Left colon (tissue), 2 donors: ENCODE results near the gene SYT3. TPM values are rescaled to one million over a fixed set of nuclear protein-coding genes. Genes with fewer than 3 reads are reported as not detected.

ENCODE experiments used
- ATAC-seq: fragments of 200-7000 bp; cut with Tn5 transposase; one replicate; pipeline ENCODE4 v1.9.1; 2020; ENCODE audit warnings: mild to moderate bottlenecking, moderate library complexity
- DNase-seq, 2 donors: peaks; one replicate each; pipeline ENCODE4 v3.0.0-alpha.2; 2020
- intact Hi-C, 2 donors: fragments of 100-400 bp; cut with DNase I in 1 of 2; cut with micrococcal nuclease in 1 of 2; formaldehyde crosslinking; loops; one replicate each; pipeline versions ENCODE4 v1.11.2 to v1.14.0; 2022; cut with DNase I, micrococcal nuclease
- total RNA-seq, 2 donors: library from RNA; stranded (reverse); fragmentation: NEBNext Ultra II Directional; extraction: Animal tissue kit (Norgen Biotek cat#: 25700); gene quantifications; one replicate each; pipeline ENCODE4 v1.2.1, GENCODE V29; 2021
- donor health status: DM: no; HTN: no; CAD: no.
- donor health status: DM: yes; HTN: yes; CAD: no.

The SYT3 gene
- total RNA-seq, 2 donors from 2014 or later: not detected

DNA sequence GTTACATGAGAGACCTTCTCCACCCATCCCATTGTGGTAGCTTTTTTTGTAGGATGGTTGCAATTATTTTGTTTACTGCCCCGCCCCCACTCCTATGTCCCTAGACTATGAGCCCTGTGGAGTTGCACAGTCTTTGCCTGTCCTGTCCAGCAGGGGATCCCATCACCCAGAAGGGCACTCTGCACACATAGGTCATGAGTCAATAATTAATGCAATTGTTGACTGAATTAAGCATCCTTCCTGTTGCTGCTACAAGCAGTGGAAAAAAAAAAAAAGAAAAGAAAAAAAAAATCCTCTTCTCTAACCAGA is 23.8 kb upstream of the SYT3 start:
- DNase-seq (no peak), ATAC-seq (no peak)
- intact Hi-C loops: no loop called here

DNA sequence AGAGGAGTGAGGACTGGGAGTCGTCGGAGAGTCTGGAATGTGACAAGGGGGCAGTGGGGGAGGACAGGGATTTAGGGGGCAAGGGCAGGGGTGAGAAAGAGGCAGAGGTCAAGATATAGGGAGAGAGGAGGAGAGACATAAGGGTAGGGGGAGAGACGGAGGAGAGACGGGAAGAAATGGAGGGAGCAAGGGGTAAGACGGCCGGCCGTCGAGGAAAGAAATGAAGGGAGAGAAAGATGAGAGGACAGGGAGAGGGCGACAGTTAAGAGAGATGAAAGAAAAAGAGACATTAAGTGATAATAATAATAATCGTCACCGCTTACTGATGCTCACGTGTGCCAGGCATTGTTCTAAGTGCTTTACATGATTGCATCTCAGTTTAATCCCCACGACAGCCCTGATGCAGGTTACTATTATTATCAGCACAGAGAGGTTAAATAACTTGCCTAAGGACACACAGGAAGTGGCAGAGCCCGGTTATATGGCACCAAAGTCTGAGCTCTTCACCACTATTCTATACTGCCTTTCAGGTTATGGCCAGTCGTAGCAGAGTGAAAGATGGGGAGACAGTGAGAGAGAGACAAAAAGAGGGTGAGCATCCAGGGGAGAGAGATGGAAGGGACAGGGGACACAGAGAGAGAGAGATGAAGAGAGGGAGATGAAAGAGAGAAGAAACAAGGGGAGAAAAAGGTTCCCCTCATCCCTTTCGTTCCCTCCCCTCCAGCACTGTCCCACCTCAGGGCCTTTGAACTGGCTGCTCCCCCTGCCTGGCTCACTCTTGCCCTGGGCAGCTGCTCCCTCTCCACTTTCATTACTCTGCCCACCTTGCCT is 23.2 kb upstream of the SYT3 start:
- DNase-seq: no peak
- intact Hi-C loops: no loop called here
- ATAC-seq: no peak

DNA sequence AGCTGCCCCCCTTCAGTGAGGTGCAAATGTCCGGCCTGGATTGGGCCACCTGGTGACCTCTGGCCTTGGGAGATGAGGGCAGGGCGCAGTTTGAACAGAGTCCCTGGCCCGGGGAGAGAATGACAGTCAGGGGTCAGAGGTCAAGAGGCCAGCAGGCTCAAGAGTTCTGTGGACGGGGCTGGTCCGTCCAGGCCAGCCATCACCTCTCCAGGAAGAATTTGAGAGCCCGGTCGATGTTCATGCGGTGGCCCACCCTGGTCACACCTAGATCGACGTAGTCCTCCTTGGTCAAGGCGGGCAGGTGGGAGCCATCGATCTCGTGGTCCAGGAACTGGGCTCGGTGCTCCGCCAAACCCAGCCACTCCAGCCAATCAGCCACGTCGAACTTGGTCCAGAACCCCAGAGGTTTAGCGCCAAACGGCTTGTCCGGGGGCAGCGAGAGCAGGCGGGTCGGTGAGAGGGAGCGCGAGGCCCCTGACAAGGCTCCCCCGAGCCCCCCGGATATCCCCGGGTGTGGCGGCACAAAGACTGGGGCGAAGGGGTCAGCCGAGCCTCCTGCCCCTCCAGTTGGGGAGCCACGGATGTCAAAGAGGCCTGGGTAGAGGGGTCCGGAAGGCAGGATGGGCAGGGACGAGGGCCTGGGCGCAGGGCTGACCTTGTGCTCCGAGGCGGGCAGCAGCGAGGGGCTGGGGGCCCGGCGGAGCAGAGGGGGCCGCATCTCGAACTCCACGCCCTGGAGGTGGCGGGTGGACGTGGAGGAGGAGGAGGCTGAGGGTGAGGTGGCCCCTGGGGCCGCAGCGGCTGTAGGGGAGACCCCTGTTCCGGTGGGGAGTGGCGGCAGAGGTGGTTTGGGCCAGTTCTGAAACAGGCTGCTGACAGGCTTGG is 22.3 kb upstream of the SYT3 start:
- ATAC-seq (no peak), DNase-seq (no peak)
- intact Hi-C loops: no loop called here

DNA sequence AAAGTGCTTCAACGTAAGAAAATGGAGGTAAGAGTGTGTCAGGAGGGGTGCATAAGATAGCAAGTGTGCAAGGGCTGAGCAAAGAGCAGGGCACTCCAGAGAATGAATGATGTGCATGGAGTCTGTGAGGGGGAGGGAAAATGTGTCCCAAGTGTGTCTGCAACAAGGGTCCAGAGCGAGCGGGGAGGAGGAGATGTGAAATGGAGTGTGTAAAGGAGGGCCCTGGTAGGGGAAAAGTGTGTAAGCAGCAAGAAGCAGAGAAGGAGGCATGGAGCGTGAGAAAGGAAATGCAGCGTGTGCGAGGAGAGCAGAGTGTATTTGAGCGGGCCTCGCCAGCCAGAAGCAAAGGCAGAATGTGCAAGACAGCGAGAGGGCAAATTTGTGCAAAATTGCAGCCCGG is 21.3 kb upstream of the SYT3 start:
- no peak for DNase-seq
- ATAC-seq: no peak
- intact Hi-C loops: no loop called here

DNA sequence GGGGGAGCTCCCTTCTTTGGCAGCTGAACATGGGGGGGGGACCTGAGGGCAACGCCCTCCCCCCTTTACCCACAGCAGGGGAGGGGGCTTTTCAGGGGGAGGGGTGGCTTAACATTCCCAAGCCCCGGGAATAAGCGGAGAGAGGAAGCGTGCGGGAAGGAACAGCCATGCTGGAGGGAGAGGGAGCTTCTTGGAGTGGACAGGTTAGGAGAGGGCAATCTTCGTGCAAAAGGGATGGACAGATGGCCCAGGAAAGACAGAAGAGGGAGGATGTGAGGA is 20.3 kb upstream of the SYT3 start:
- intact Hi-C loops: no loop called here
- DNase-seq: no peak
- ATAC-seq: no peak

DNA sequence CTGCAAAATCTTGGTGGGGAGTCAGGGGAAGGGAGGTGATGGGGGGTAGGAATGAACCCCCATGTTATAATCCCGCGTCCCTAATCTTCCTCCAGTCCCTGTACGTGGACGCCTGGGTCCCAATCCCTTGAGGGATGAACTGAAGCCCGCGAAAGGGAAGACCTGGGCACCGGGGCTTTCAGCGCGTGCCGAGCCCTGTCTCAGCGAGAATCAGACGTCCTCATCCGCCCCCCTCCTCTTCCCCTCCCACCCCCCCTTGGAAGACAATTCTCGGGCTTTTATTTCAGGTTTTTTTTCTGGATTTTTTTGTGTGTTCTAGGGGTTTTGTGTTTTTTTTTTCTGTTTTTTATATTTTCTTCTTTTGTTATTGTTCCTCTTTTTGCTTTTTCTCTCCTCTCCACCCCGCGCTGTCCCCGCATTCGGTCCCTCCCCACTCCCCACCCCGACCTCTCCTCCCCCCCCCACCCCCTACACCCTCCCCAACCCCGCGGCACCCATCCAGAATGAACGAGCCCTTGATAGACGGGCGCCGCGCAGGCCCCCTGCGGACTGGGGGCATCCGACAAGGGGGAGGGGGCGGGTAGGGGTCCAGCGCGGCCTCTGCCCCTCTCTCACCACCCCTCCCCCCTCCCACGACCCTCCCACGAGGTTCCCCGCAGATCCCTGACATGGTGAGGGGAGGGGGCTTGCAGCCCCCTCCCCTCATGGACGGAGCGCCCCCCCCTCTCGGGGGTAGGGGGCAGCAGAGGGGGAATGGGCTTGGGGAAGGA is 19.8 kb upstream of the SYT3 start:
- intact Hi-C loops: no loop called here

DNA sequence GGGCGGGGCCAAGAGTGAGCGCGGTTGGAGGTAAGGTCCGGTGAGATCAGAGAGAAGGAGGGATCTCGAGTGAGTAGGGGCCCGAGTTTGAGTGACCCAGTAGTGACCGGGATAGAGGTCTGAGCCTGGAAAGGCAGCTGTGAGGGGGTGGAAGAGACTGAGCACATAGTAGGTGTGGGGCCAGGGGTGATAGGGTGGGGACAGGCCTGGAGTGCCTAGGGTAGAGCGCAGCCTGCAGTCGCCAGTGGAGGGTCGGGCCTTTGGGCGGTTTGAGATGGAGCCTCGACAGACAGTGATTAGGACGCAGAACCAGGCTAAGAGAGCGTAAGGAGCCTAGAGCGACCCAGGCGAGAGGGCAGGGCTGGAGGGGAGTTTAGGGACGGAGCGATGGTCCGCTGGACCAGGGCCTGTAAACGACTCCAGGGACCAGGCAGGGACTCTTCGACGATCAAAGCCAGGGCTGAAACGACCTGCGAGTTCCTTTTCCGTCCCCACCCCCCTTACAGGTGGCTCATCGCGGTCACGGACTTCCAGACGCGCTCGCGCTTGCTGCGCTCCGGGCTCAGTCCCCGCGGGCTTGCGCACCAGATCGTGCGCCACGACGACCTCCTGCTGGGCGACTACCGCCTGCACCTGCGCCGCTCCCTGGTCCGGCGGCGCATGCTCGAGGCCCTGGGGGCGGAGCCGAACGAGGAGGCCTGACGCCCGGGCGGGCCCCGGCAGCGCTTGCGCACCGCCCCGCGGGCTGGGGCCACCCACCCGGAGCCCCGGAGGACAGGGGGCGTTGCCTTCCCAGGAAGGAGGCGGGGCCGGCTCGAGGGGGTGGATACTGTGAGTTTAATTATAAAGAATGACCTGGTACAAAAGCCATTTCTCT is 19.0 kb upstream of the SYT3 start:
- DNase-seq (peak in 1 of 2 donors; percentile 34), ATAC-seq (peak; percentile 74)
- intact Hi-C loops: no loop called here

More for the DNA sequence above, 19.8 kb upstream of the SYT3 start:
- DNase-seq (no peak), ATAC-seq (no peak)

DNA sequence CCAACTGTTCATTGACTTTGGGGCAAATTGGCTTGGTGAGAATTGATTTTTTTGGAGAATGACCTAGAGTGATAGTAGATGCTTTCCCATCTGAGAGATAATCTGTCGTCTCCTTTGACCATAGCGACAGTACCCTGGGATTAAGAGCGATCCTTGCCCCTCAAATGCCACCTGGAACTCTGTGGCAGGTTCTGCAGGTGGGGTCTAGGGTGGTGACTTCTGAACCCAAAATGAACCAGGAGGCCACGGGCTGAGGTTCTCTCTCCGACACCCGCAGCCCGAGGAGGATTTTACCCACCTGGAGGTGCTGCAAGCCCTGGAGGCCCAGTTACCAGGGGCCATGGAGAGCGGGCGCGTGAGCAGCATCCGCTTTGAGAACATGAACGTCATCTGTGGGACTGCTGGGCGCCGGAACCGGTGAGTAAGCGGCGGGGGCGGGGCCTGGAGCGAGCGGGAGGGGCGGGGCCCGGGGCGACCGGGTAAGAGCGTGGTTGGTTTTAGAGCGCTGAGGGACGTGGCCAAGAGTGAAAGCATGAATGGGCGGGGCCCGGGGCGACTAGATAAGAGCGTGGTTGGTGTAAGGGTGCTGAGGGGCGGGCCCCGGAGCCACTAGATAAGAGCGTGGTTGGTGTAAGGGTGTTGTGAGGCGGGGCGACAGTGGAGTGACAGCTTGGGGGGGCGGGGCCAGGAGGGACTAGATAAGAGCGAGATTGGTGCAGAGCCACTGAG is 18.2 kb upstream of the SYT3 start:
- peak; percentile 72 for ATAC-seq
- peak; percentile 70 to 76 for DNase-seq
- intact Hi-C loops: no loop called here

DNA sequence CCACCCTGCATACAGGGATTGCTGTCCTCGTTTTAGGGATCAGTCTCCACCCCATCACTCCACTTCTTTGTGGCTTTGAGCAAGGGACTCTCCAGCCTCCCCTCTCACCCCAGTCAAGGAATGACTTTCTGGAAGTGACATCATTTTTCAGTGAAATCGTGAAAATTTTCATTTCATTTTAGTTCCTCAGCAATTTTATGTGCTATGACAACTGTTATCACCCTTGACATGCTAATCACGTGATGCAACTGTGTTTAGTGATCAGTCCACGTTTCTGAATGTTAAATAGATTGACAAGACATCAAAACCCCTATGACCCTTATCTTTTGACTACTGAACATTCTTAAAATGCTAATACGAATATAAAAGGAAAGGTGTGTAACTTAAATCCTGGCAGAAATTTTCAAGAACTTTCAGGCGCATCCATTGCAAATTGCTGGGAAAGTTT is 17.6 kb upstream of the SYT3 start:
- DNase-seq (no peak), ATAC-seq (no peak)
- intact Hi-C loops: no loop called here

DNA sequence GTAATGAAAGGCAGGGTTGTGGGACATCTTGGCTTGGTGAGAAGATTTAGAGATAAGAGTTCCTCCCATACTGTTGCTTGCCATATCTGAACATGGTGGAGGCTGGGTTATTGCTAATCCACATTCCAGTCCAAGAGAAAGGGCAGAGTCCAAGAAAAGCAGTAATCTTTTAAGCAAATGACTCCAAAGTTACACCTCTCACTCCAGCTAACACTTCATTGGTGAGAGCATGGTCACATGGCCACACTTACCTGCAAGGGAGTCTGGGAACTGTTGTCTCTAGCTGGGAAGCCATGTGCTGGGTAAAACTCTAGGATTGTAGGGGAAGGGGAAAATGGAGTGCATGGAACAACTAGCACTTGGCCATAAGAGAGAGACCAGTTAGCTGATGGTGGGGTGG is 15.2 kb upstream of the SYT3 start:
- DNase-seq: no peak
- intact Hi-C loops: no loop called here
- no peak for ATAC-seq

DNA sequence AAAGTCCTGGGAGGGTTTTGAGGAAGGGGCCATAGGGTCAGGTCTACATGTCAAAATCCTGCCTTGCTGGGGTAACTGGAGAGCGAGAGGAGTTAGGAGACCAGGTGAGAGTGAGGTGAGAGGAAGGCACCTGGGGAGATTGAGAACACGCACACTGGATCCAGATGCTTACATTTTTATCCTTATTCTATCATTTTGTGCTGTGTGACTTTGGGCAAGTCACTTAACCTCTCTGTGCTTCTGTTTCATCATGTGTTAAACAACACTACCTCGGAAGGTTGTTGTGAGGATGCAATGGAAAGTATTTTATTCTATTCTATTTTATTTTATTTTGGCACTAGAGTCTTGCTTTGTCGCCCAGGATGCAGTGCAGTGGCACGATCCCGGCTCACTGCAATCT is 13.0 kb upstream of the SYT3 start:
- ATAC-seq: no peak
- no peak for DNase-seq
- intact Hi-C loops: no loop called here

DNA sequence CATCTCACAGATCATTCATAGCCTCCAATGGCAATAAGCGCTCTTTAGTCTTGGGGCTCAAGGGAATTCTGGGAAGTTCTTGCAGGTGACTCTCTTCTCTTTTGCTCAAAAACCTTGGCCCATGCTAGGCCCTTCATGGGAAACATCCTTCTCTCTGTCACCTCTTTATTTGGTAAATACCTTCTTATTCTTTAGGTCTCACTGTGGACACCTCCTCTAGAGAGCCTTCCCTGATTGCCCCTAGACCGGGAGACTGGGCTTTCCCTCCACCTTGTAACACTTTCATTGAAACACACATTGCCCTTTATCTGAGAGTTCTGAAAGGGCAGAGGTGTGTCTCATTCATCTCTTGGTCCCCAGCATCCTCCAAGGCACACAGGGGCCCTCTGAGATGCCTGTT is 11.5 kb upstream of the SYT3 start:
- no peak for ATAC-seq
- no peak for DNase-seq
- intact Hi-C loops: no loop called here

DNA sequence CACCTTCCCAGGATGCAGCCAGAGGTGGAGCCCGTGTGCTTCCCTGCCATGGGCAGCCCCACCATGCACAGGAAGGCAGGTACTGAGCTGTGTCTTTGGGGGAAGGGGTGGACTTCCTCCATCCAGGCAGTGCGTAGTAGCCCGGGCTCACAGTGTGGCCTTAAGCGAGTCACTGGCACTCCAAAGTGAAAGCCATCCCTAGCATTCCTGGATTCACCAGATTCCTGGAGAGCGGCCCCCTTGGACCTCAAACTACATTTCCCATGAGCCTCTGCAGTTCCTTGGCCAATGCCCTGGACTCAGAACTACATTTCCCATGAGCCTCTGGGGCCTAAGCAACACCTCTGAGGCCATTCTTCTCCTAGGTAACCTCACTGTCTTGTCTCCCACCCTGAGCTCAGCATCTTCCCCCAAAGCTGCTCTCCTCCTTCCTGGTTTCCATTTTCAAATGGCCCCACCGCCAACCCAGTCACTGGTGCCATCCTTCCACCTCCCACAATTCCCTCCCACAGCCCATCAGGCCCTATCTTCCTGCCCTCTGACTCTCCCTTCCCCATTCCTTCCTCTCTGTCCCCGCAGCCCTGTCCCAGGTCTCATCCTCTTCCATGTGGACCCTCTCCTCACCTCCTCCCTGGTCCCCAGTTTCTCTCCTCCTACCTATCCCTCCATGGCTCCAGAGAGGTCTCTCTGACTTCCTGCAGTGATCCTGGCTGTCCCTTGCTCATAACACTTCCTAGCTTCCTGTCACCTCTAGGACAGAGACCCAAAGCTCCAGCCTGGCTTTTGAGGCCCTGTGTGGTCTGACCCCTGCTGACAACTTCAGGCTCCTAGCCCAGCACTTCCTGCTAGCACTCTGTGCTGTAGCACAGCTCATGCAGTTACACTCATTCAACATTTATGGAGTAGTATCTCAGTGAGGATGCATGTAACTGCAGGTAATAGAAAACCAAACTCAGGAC is 10.0 kb upstream of the SYT3 start, which contains the start of gene C19orf81:
TSS of gene C19orf81 (plus strand) at position 13 of the 959 bp plus-strand sequence. CDS start at position 13, 0 bp downstream.
- intact Hi-C loops: no loop called here
- DNase-seq (no peak), ATAC-seq (no peak)

DNA sequence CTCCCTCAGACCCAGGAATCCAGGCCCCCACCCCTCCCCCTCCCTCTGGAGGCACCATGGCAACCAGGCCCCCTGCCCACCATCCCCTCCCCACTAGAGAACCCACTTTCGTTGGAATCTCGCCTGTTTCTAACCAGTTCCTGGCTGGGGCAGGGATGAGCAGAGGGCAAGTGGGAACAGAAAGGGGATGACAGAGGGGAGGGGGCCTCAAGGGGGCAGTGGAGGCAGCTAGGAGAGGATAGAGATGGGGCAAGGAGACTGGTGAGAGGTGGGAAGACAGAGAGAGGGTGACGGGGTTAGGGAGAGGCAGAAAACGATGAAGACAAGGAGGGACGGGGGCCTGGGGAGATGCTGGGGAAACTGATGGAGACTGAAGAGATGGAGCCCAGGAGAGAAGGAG is 9.0 kb upstream of the SYT3 start:
- no peak for DNase-seq
- ATAC-seq: no peak
- intact Hi-C loops: no loop called here

DNA sequence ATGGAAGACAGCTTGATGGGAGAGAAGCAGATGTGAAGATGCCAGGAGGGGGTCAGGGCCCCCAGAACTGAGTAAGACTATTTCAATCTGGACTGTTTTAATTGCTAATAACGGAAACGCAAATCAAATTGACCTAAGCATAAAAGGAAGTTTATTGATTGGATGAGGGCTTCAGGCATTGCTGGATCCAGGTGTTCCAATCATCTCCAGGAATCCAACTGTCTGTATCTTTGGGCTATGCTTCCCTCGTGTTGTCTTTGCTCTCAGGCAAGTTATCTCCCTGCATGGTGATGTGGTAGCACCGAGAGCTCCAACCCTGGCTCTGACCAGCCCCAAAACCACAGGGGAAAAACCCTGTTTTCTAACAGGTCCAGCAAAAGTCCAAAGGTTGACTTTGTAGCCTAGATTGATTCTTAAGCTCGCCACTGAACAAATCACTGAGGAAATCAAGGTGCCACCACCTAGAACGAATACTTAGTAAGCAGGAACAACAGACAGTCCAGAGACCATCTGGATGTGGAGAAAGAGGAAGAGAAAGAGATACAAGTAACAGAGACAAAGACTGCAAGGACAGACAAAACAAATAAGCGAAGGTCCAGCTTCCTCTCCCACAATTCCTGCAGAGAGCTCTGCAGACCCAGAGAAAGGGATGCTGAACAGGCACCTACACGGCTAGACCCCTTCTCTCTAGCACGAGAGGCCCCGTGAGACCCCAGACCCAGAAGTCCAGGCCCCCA is 8.4 kb upstream of the SYT3 start:
- intact Hi-C loops: no loop called here
- ATAC-seq (no peak), DNase-seq (no peak)

DNA sequence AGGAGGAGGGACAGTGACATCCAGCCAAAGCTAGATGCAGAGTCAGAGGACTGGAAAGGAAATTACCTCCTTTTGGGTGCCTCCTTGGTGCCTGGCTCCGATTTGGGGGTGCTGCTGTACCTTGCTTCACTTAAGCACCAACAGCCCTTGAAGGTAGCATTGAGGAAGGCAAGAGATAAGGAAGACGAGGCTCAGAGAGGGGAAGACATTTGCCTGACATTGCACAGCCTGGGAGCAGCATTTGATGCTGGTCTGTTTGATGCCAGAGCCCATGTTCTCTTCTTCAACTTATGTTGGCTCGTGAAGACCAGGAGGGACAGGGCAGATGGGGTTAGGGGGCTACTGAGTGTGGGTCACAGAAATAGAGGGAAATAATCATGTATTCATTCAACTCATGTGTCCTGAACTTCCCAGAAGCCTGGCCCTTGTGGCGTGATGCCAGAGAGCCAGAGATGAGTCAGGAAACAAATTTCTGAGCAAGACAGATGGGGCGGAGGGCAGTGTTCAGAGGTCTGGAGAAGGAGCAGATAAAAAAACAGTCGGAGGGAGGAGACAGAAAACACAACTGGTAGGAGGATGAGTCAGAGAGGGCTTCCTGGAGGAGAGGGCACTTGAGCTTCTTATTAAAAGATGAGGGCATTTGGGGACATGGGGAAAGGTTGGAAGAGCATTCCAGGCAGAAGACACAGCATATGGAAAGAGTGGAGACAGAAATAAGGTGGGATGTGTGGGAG is 6.6 kb upstream of the SYT3 start:
- intact Hi-C loops: no loop called here
- DNase-seq (no peak), ATAC-seq (no peak)
